HUES64 (cell line): ENCODE results near the gene LAG3. TPM values are rescaled to one million over a fixed set of nuclear protein-coding genes. Genes with fewer than 3 reads are reported as not detected.
A peak's percentile ranks its signal among the peaks of the same experiment; 100 is the strongest.

Source experiments
- H3K27ac ChIP-seq: 2 replicates; pipeline ENCODE4 v1.7.0; 2013; ENCODE audit warnings: low read depth, low read length, inconsistent platforms
- H3K27me3 ChIP-seq: 2 replicates; pipeline ENCODE4 v1.6.1; 2013; ENCODE audit warnings: mild to moderate bottlenecking, low read length; ENCODE audit not compliant: insufficient read depth
- H3K36me3 ChIP-seq: 2 replicates; pipeline ENCODE4 v1.6.1; 2013; ENCODE audit warnings: mild to moderate bottlenecking, low read length; ENCODE audit not compliant: insufficient read depth
- H3K4me1 ChIP-seq: 2 replicates; pipeline ENCODE4 v1.6.1; 2013; ENCODE audit warnings: mild to moderate bottlenecking, low read length, moderate library complexity; ENCODE audit not compliant: insufficient read depth
- H3K4me3 ChIP-seq: 2 replicates; pipeline ENCODE4 v1.5.1; 2013; ENCODE audit warnings: mild to moderate bottlenecking, low read length, moderate library complexity
- H3K9ac ChIP-seq: 2 replicates; pipeline ENCODE4 v1.6.1; 2013; ENCODE audit warnings: mild to moderate bottlenecking, low read depth, low read length
- H3K9me3 ChIP-seq: 2 replicates; pipeline ENCODE4 v1.6.1; 2013; ENCODE audit warnings: low read depth, low read length; ENCODE audit not compliant: insufficient read depth
- WGBS: fragments of 150-250, 120-280 bp; methylation state at CpG from one replicate; pipeline ENCODE4 v1.1.7; 2013; ENCODE audit warnings: missing lambda C conversion rate; 5-methylcytosine and 5-hydroxymethylcytosine counted together
- polyA plus RNA-seq, 2 experiments: library from polyadenylated mRNA; stranded (reverse); fragments of 50-300 nt; gene quantifications; one replicate each; pipeline ENCODE4 v1.2.3, GENCODE V29; 2013

Gene LAG3
- polyA plus RNA-seq (2013, experiment 1 of 2) = 1.8 TPM
- polyA plus RNA-seq (2013, experiment 2 of 2) = 1.8 TPM

GRCh38 chr12:6772331-6772695, at the start of gene LAG3:
Gene LAG3, plus strand, starts transcription at chr12:6772520. Its CDS starts 333 bp downstream, at chr12:6772853.
- H3K27me3 ChIP-seq = peaks cover 35% of the 10 kb centered on the region
- 46% methylated on average over 15 of the region's 15 CpGs for WGBS
- H3K9me3 ChIP-seq = no peaks in the 10 kb centered on the region
- H3K36me3 ChIP-seq = peaks cover 24% of the 10 kb centered on the region
- H3K27ac ChIP-seq = no peak within 1 kb of the TSS
- H3K4me3 ChIP-seq = peak within 1 kb of the TSS; percentile 44
- H3K4me1 ChIP-seq = peaks cover 22% of the 10 kb centered on the region
- no peak within 1 kb of the TSS for H3K9ac ChIP-seq

- H3K4me1 ChIP-seq = no peaks in the 10 kb centered on the region; the same call in 1 of the 2 replicates
- H3K36me3 ChIP-seq = peaks cover 5% of the 10 kb centered on the region
- WGBS = 93% methylated on average over 2 of the region's 3 CpGs
- H3K9me3 ChIP-seq = no peaks in the 10 kb centered on the region
- no peak overlapping the region for H3K9ac ChIP-seq
- H3K4me3 ChIP-seq = peak overlapping the region; percentile 70
- no peak overlapping the region for H3K27ac ChIP-seq
- no peaks in the 10 kb centered on the region; the same call in 1 of the 2 replicates for H3K27me3 ChIP-seq
These were observed 49.5 kb upstream of the LAG3 start for GRCh38 chr12:6722863-6723262.

GRCh38 chr12:6723607-6724408, 48.5 kb upstream of the LAG3 start, which contains the start of gene COPS7A:
Gene COPS7A, plus strand, starts transcription at chr12:6724046. Its CDS starts 611 bp downstream, at chr12:6724657.
- peak within 1 kb of the TSS; percentile 84 for H3K27ac ChIP-seq
- H3K9me3 ChIP-seq = no peaks in the 10 kb centered on the region
- H3K4me3 ChIP-seq = peak within 1 kb of the TSS; percentile 70
- peak within 1 kb of the TSS; percentile 79 for H3K9ac ChIP-seq
- under 1% methylated on average over 49 of the region's 49 CpGs for WGBS
- no peaks in the 10 kb centered on the region; the same call in 1 of the 2 replicates for H3K27me3 ChIP-seq
- H3K4me1 ChIP-seq = no peaks in the 10 kb centered on the region; the same call in 1 of the 2 replicates
- peaks cover 15% of the 10 kb centered on the region for H3K36me3 ChIP-seq

- Histone ChIP-seq H3K9ac (peak overlapping the region; percentile 79), H3K27me3 (no peaks in the 10 kb centered on the region; the same call in 1 of the 2 replicates), H3K9me3 (no peaks in the 10 kb centered on the region), H3K4me1 (no peaks in the 10 kb centered on the region; the same call in 1 of the 2 replicates), H3K27ac (peak overlapping the region; percentile 84), H3K4me3 (peak overlapping the region; percentile 70), H3K36me3 (peaks cover 21% of the 10 kb centered on the region)
- 22% methylated on average over 10 of the region's 10 CpGs for WGBS
These were observed 47.9 kb upstream of the LAG3 start for GRCh38 chr12:6724409-6724797.

- no peaks in the 10 kb centered on the region; the same call in 1 of the 2 replicates for H3K27me3 ChIP-seq
- H3K27ac ChIP-seq = no peak overlapping the region
- WGBS = 92% methylated on average over 7 of the region's 7 CpGs
- no peaks in the 10 kb centered on the region; the same call in 1 of the 2 replicates for H3K4me1 ChIP-seq
- H3K36me3 ChIP-seq = peaks cover 30% of the 10 kb centered on the region
- H3K9me3 ChIP-seq = no peaks in the 10 kb centered on the region
- H3K4me3 ChIP-seq = no peak overlapping the region
- H3K9ac ChIP-seq = no peak overlapping the region
These were observed 47.0 kb upstream of the LAG3 start for GRCh38 chr12:6725350-6725749.

- Histone ChIP-seq H3K4me3 (no peak overlapping the region), H3K9me3 (no peaks in the 10 kb centered on the region), H3K36me3 (peaks cover 45% of the 10 kb centered on the region), H3K9ac (no peak overlapping the region), H3K4me1 (no peaks in the 10 kb centered on the region; the same call in 1 of the 2 replicates), H3K27ac (no peak overlapping the region), H3K27me3 (no peaks in the 10 kb centered on the region)
- 95% methylated on average over 18 of the region's 18 CpGs for WGBS
These were observed 43.1 kb upstream of the LAG3 start for GRCh38 chr12:6729186-6729585.

- Histone ChIP-seq H3K4me3 (no peak overlapping the region), H3K27ac (no peak overlapping the region), H3K27me3 (no peaks in the 10 kb centered on the region), H3K4me1 (no peaks in the 10 kb centered on the region), H3K9ac (no peak overlapping the region), H3K9me3 (no peaks in the 10 kb centered on the region), H3K36me3 (peaks cover 45% of the 10 kb centered on the region)
- 94% methylated on average over 8 of the region's 8 CpGs for WGBS
These were observed 42.2 kb upstream of the LAG3 start for GRCh38 chr12:6730169-6730568.

- Histone ChIP-seq H3K9me3 (no peaks in the 10 kb centered on the region), H3K36me3 (peaks cover 21% of the 10 kb centered on the region), H3K27ac (no peak overlapping the region), H3K27me3 (no peaks in the 10 kb centered on the region), H3K9ac (no peak overlapping the region), H3K4me3 (no peak overlapping the region), H3K4me1 (peaks cover 4% of the 10 kb centered on the region; the same call in 1 of the 2 replicates)
- 94% methylated on average over 10 of the region's 10 CpGs for WGBS
These were observed 37.6 kb upstream of the LAG3 start for GRCh38 chr12:6734506-6735387.

- 56% methylated on average over 8 of the region's 8 CpGs for WGBS
- Histone ChIP-seq H3K27ac (peak overlapping the region; percentile 40; the same call in 1 of the 2 replicates), H3K9ac (no peak overlapping the region)
These were observed 36.7 kb upstream of the LAG3 start for GRCh38 chr12:6735448-6736191.

GRCh38 chr12:6736754-6737153, 35.6 kb upstream of the LAG3 start:
- Histone ChIP-seq H3K27ac (no peak overlapping the region), H3K4me1 (peaks cover 4% of the 10 kb centered on the region; the same call in 1 of the 2 replicates), H3K36me3 (0 out of 2 replicates have a peak, but pooled peaks cover 3% of the 10 kb centered on the region), H3K9ac (no peak overlapping the region), H3K4me3 (no peak overlapping the region), H3K27me3 (no peaks in the 10 kb centered on the region), H3K9me3 (no peaks in the 10 kb centered on the region)
- WGBS = 96% methylated on average over 4 of the region's 5 CpGs

More at GRCh38 chr12:6735448-6736191, 36.7 kb upstream of the LAG3 start:
- peaks cover 12% of the 10 kb centered on the region for H3K36me3 ChIP-seq
- H3K4me3 ChIP-seq = no peak overlapping the region
- H3K4me1 ChIP-seq = peaks cover 4% of the 10 kb centered on the region; the same call in 1 of the 2 replicates
- no peaks in the 10 kb centered on the region for H3K27me3 ChIP-seq
- H3K9me3 ChIP-seq = no peaks in the 10 kb centered on the region
